HG02852 (cell line): Measurements from ENCODE around the gene WDR27.

Experiments
- ATAC-seq: cut with Tn5 transposase; IDR thresholded peaks from one replicate; pipeline ENCODE4 v1.9.1; 2021; ENCODE audit warnings: mild to moderate bottlenecking, moderate library complexity; ENCODE audit not compliant: unreplicated experiment

WDR27 gene

DNA sequence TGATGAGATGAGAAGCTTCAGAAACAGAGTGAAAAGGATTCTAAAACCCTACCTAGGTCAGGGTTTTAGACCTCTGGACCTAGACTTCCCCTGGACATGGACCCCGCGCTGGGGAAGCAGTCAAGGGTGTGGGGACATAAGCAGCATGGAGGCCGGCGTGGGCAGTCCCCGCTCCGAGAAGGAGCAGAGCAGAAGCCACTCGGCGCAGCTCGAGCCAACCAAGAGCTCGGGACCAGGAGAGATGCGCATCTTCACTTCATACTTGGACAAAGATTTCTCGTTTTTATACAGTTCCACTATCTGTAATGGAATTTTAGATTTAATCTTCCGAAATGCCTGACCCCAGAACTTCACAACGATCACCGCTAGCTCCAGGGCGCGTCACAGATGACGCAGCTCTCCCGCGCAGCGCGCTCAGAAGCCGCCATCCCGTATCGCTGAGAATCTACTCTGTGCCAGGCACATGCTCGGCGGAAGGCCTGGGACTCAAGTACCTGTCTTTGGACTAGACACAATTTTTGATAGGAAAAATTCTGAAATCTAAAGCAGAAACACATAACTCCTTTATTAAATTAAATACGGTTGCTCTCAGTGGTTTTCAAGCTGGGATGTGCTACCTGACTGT is 60.3 kb downstream of the WDR27 start:
- ATAC-seq: no peak

- ATAC-seq: no peak
Observed at GRCh38 chr6:169640983-169641382, 60.8 kb downstream of the WDR27 start.

- no peak for ATAC-seq
Observed at GRCh38 chr6:169640351-169640852, 61.4 kb downstream of the WDR27 start.

DNA sequence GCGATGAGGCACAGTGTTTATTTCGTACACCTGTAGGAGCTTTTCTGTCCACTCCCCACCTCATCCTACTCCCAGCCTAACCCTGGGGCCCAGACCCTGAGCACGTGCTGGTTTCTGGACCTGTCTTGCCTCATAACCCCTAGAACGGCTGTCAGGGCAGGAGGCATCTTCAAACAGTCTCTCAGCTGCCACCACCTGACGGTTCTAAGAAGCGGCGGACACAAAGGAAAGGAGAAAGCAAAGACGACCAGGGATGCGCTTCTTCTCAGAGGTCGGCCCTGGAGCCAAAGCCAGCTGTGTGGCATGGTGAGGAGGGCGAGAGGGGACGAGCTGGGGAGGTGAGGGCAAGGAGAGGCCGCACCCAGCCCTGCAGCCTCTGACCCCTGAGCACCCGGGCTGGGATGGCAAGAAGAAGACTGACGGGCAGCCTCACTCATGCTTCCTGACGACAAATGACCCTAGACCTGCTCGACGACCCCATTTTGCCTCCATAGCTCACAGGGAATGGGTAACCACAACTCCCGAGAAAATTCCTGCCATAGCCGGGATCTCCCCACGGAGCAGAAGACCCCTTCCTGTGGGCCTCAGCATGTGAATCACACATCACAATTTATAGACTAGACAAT is 62.1 kb downstream of the WDR27 start:
- no peak for ATAC-seq

- no peak for ATAC-seq
Observed at GRCh38 chr6:169638915-169639314, 62.9 kb downstream of the WDR27 start.

DNA sequence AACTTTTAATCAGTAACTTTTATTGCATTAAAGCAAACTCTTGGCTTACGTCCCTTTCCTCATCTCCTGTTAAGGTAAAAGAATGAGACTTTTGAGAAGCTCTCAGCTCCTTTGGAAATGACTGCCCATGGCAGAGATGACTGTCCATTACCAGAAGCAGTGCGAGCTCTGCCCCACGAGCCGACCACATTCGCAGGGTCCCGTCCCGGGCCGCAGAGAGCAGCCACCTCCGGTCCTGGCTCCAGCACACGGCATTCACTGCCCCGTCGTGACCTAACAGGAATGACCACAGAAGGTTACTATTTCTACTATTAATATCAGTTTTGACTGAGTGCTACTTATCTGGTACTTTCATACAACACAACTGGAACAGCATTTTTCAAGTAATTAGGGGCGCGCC is 63.4 kb downstream of the WDR27 start:
- ATAC-seq: no peak

- ATAC-seq: no peak
Observed at GRCh38 chr6:169635345-169635744, 66.5 kb downstream of the WDR27 start.

DNA sequence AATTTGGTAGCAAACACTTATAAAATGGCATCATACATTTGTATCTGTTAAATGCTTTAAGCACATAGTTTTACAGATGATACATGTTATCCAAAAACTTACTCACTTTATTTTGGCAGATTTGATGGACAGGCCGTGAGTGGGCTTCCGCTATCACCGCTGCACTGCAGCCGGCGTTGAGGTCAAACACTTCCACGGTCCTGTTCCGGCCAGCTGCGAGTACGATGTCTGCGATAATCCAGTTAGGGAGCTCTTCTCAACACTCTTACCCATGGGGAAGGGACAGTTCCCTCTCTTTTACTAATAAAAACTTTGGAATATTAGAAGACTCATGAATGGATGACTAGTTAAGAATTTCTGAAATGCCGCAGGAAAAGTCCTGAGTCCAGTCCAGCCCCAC is 69.0 kb downstream of the WDR27 start:
- ATAC-seq: no peak

- no peak for ATAC-seq
Observed at GRCh38 chr6:169629256-169629655, 72.6 kb downstream of the WDR27 start.

- no peak for ATAC-seq
Observed at GRCh38 chr6:169627736-169628607, 73.9 kb downstream of the WDR27 start.

DNA sequence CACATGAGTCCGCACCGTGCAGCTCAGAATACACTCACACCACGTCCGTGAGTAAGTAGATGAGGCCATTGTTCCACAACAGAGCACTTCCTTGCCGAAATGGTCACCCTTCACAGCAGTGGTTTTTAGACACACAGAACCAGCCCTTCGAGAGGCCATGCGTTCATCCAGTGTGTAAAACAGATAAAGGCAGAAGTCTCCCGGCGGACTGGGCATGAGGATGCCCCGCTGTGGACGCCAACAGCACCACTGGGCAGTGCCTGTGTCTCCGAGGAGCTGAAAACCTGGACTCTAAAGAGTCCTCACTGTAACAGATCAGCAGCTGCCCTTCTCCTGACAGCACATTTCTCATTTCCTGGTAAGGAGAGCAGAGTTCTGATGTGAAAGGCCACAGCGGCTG is 75.2 kb downstream of the WDR27 start:
- ATAC-seq: no peak

GRCh38 chr6:169626169-169626568 is 75.7 kb downstream of the WDR27 start:
- ATAC-seq: no peak

DNA sequence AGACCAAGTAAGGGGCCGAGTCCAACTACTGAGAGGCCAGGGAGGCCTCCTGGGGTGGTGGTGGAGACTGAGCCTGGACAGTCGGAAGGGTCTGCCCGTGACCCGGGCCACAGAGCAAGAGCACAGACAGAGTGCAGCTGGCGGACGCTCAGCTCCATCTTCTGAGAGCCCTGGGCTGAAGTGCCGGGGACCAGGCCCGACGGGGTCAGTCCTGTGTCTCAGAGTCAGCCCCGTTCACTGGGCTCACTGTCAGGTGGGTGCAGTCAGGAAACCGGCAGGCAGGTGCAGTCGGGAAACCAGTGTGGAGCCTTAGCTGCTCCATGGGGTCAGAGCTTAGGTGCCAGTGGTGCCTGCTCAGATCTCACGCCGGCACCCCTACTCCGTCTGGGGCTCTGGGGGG is 76.5 kb downstream of the WDR27 start:
- no peak for ATAC-seq

GRCh38 chr6:169624785-169625184 is 77.0 kb downstream of the WDR27 start:
- ATAC-seq: no peak

DNA sequence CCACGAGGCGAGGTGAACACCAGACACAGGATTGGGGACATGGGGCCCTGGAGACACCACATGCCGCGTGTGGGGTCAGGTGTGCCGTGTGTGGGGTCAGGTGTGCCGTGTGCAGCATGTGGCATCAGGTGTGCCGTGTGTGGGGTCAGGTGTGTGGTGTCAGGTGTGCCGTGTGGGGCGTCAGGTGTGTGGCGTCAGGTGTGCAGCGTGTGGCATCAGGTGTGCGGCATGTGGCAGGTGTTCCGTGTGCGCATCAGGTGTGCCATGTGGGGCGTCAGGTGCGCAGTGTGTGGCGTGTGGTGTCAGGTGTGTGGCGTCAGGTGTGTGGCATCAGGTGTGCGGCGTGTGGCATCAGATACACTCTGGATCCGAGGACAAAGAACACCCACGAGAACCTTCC is 77.9 kb downstream of the WDR27 start:
- ATAC-seq: no peak

DNA sequence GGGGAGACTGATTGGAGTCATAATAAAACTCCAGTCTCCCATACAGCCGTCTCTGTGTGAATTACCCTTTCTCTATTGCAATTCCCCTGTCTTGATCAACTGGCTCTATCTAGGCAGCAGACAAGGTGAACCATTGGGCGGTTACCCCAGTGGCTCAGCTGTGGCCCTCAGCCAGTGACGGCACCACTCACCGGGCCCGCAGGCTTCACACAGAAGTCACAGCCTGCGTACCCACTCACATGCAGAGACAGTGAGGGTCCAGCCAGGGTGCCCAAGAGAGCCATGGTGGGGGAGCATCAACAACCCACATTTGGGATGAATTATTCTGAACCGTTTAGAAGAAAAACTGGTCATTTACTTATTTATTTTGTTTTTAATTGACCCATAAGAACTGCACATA is 78.5 kb downstream of the WDR27 start:
- ATAC-seq: no peak

DNA sequence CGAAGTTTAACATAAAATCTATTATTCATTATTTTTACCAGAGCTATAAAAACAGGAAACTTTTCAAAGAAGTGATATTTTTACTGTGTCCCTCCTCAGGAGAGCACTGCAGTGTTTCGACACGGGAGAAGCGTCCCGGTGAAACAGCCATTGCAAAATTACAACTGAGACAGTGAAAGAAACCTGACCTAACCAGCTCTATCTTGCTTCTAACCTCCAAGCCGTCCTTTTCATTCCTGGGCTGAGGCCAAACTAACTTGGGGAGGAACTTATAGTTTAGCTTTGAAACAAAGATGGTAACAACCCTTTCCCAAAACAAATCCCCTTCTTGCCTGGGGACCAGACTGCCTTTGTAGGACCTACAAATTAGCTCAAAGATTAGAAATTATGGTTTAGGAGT is 79.2 kb downstream of the WDR27 start:
- no peak for ATAC-seq

DNA sequence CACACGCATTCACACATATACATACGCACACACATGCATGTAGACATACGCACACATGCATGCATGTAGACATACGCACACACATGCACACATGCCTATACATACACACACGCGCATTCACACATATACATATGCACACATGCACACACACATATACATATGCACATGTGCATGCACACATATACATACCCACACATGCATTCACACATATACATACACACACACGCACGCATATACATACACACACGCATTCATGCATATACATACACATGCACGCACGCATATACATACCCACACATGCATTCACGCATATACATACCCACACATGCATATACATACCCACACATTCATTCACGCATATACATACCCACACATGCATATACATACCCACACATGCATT is 80.5 kb downstream of the WDR27 start:
- ATAC-seq: no peak

DNA sequence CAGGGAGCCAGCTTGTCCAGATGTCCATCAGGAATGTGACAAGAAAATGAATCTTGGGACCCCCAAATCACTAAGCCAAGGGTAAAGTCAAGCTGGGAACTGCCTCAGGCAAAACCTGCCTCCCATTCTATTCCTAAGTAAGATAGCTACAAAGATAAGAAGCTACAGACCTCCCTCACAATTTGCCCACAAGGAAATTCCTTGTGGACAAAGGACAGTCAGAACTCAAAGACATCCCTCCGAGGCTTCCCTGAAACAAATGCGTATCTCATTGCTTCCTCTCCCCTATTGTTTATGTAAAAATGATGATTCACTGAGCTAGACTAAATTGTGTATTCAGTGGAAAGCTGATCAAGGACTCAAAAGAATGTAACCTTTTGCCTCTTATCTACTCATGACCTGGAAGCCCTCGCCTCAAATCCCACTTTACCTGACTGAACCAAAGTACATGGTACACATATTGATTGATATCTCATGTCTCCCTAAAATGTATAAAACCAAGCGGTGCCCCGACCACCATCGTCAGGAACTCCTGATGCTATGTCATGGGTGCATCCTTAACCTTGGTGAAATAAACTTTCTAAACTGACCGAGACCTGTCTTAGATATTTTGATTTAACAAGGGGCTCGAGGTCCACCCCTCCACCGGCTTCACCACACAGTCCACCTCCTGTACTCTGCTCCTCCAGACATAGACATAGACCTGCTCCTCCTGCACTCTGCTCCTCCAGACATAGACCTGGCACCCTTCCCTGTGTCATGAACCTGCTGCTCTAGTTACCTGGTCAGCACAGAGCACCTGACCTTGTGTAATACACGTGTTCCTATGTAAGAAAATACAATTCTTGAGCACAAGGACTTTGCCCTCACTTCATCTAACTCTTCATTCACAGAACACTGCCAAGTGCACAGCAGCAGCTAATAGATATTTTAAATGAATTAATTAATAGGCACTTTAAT is 81.4 kb downstream of the WDR27 start:
- ATAC-seq: no peak

DNA sequence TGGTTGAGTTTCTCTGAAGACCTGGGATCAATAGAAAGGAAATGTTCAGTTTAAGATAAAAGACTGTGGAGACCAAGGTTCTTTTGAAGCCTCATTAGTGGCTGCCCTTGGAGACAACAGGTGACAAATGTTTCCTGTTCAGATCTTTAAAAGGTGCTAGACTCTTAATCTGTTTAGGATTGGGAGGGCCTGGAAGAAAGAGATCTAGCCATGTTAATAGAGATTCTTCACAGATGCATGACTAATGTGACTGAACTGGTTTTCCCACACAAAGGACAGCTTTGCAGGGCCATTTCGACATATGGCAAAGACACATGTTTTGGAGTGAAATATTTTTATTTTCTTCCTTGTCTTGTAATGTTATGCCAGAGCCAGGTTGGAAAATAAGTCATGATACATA is 82.2 kb downstream of the WDR27 start:
- no peak for ATAC-seq
